ENCODE measurements around the gene ANXA10.

Gene ANXA10

DNA sequence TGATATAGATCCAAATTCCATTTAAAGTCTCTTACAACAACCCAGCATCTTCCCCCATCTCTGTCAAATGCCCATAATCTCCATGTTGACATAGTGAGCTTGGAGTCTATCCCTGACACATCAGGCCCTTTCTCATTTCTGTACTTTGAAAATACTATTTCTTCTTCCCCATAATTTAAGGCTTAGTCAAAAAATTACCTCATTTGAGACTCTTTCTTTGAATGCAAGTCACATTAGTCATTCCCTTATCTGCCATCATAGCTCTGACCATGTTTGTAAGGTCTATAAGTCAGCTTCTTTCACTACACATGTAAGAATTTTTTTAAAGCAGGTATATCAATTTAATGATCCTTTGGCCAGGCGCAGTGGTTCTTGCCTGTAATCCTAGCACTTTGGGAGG lies 126.3 kb downstream of the ANXA10 start:
- in situ Hi-C loops (cut with HindIII; ENCODE audit: low sequenced_read_pairs): no loop called here

GRCh38 chr4:168220893-168221292 lies 128.6 kb downstream of the ANXA10 start:
- in situ Hi-C loops (cut with HindIII; ENCODE audit: low sequenced_read_pairs): loop anchor here (5.0 kb wide), 1 partner anchor 36 kb away; no protein-coding TSS in a partner anchor

DNA sequence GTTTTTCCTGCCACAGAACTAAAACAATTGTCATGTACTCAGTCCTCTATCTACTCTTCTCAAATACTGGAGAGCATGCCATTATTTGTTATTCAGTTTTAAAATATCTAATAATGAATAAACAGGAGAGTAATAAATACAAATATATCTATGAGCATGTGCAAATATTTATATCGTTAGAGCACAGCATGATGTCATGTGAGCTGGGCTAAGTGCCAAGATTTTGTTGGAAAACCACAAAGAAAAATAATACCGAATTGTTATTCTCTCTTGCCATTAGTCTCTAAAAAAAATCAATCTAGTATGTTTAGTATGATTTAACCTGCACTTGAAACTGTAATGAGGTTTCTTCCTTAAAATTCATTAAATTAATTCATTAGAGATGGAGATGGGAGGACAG lies 129.0 kb downstream of the ANXA10 start:
- in situ Hi-C loops (cut with HindIII; ENCODE audit: low sequenced_read_pairs): loop anchor here (5.0 kb wide), 1 partner anchor 36 kb away; no protein-coding TSS in a partner anchor

Data from endothelial cell of hepatic sinusoid (primary cell).